Fibroblast of lung (primary cell): ENCODE data around the gene TAS1R2. TPM values are rescaled to one million over a fixed set of nuclear protein-coding genes. Genes with fewer than 3 reads are reported as not detected.

ENCODE experiments used
- DNase-seq, 2 donors: peaks; one replicate each; pipeline versions ENCODE4 v3.0.0 to v3.0.0-alpha.2; 2010; ENCODE audit warnings: low read depth in 2 of 2
- H2AFZ ChIP-seq: 2 replicates; pipeline ENCODE4 v1.5.1; 2012; ENCODE audit warnings: low read length, control low read depth, inconsistent platforms
- H3K27ac ChIP-seq: 2 replicates; pipeline ENCODE4 v1.5.1; 2011; ENCODE audit warnings: low read length, control low read depth; ENCODE audit not compliant: insufficient read depth
- H3K27me3 ChIP-seq: 2 replicates; pipeline ENCODE4 v1.5.1; 2011; ENCODE audit warnings: mild to moderate bottlenecking, low read length; ENCODE audit not compliant: control insufficient read depth, insufficient read depth
- H3K36me3 ChIP-seq: 2 replicates; pipeline ENCODE4 v1.5.1; 2011; ENCODE audit warnings: low read length; ENCODE audit not compliant: control insufficient read depth, insufficient read depth
- H3K4me1 ChIP-seq: 2 replicates; pipeline ENCODE4 v1.5.1; 2011; ENCODE audit warnings: low read length; ENCODE audit not compliant: control insufficient read depth, insufficient read depth; ENCODE audit errors: extremely low read depth
- H3K4me2 ChIP-seq: 2 replicates; pipeline ENCODE4 v1.5.1; 2011; ENCODE audit warnings: low read length, control low read depth; ENCODE audit not compliant: insufficient read depth; ENCODE audit errors: extremely low read depth
- H3K4me3 ChIP-seq, 4 experiments: fragments of 200-600 bp in 1 of 4; sonication (generic) in 1 of 4; replicated peaks in 1 of 4; 2 replicates each; pipeline ENCODE4 v1.5.1; 2011 to 2016; ENCODE audit warnings: low read length in 4 of 4, low read depth in 3 of 4, mild to moderate bottlenecking in 3 of 4, control low read depth in 2 of 4, inconsistent platforms in 1 of 4, mixed read lengths in 1 of 4; ENCODE audit not compliant: insufficient read depth in 1 of 4; ENCODE audit errors: control extremely low read depth in 1 of 4
- H3K79me2 ChIP-seq: 2 replicates; pipeline ENCODE4 v1.5.1; 2012; ENCODE audit warnings: mild to moderate bottlenecking, low read length, inconsistent platforms; ENCODE audit not compliant: control insufficient read depth, insufficient read depth
- H3K9ac ChIP-seq: 2 replicates; pipeline ENCODE4 v1.5.1; 2011; ENCODE audit warnings: mild to moderate bottlenecking, low read length, control low read depth; ENCODE audit not compliant: insufficient read depth
- H3K9me3 ChIP-seq: 2 replicates; pipeline ENCODE4 v1.5.1; 2012; ENCODE audit warnings: low read depth, low read length; ENCODE audit not compliant: control insufficient read depth, insufficient read depth
- H4K20me1 ChIP-seq: 2 replicates; pipeline ENCODE4 v1.5.1; 2011; ENCODE audit warnings: low read length; ENCODE audit not compliant: control insufficient read depth, insufficient read depth; ENCODE audit errors: extremely low read depth
- CTCF ChIP-seq, 2 donors: IDR thresholded peaks in 1 of 2; conservative IDR thresholded peaks in 1 of 2; 1 replicate in 1 of 2; 2 replicates in 1 of 2; pipeline ENCODE4 v1.5.1; 2011 to 2012; ENCODE audit warnings: low read length in 2 of 2, control low read depth in 1 of 2, inconsistent platforms in 1 of 2, low read depth in 1 of 2, mild to moderate bottlenecking in 1 of 2
- EZH2 ChIP-seq: IDR thresholded peaks from 2 replicates; pipeline ENCODE4 v1.5.1; 2012; ENCODE audit warnings: low read length, control low read depth, mild to moderate bottlenecking; ENCODE audit errors: missing control alignments
- polyA plus RNA-seq, 2 donors: library from polyadenylated mRNA; depleted of rRNA in 1 of 2; stranded (reverse) in 1 of 2; unstranded in 1 of 2; fragments of >200 nt; gene quantifications; 2 replicates each; pipeline ENCODE4 v1.2.1, GENCODE V29; 2011 to 2012; ENCODE audit warnings: missing spikeins in 1 of 2
- total RNA-seq: library from RNA; depleted of rRNA; stranded (reverse); fragments of >200 nt; gene quantifications from 2 replicates; pipeline ENCODE4 v1.2.1, GENCODE V29; 2014

The TAS1R2 gene
- total and polyA plus RNA-seq, 2 donors (not counting 1 experiment from before 2014, with no cell fraction given), result not detected

DNA sequence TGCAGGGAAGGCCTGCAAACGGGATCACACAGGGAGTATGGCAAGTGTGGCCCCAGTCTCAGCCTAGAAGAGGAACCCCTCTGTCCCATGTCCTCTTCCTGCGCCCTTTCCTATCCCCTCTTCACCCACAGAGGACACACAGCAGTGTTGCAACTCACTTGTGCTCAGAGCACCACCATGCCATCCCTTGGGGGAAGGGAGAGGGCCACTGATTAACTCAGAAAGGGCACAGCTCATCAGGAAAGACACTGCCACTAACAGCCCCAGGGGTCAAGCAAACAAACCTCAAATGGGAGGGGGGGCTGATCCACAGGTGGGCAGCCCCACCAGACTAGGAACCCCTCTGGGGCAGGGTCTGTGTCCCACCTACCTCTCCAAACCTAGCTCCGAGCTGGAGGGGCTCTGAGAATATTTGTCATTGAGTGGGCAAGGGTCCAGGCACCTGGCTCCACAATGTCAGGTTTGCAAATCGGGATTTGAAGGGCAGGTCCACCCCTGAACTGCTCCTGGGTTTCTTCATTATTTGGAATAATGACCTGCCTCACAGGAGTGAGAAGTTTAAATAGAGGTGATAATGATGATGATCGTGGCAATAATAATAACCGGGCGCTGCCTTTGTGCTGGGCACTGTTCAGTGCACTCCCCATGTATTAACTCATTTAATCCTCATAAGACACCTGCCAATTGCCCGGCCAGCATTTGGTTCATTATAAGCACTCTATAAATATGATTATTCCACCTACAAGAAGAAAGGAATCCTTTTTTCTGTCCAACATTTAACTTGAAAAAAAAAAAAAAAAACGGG lies 41.9 kb upstream of the TAS1R2 start:
- Histone ChIP-seq H3K4me3 (peak overlapping the region in 3 of 4 experiments; percentile 78 to 84 (median 84)), H3K9me3 (no peaks in the 10 kb centered on the region), H3K4me2 (peak overlapping the region; percentile 40), H3K4me1 (peaks cover 7% of the 10 kb centered on the region), H3K27ac (no peak overlapping the region), H4K20me1 (no peaks in the 10 kb centered on the region), H2AFZ (no peak overlapping the region), H3K27me3 (no peaks in the 10 kb centered on the region), H3K79me2 (no peaks in the 10 kb centered on the region), H3K36me3 (no peaks in the 10 kb centered on the region), H3K9ac (no peak overlapping the region)
- DNase-seq, result no peak
- TF ChIP-seq CTCF (conservative IDR thresholded peaks at IDR 0.05 in 1 of 2, IDR thresholded peaks at IDR 0.05 in 1 of 2; ENCODE audit: low read depth in 1 of 2, low read length in 2 of 2), result no peak
- no peak for TF ChIP-seq EZH2

GRCh38 chr1:18900303-18900841 lies 40.9 kb upstream of the TAS1R2 start:
- Histone ChIP-seq H2AFZ (no peak overlapping the region), H3K79me2 (no peaks in the 10 kb centered on the region), H3K4me3 (no peak overlapping the region), H3K4me2 (no peak overlapping the region), H3K9me3 (no peaks in the 10 kb centered on the region), H3K9ac (no peak overlapping the region), H3K36me3 (no peaks in the 10 kb centered on the region), H3K27ac (no peak overlapping the region), H4K20me1 (no peaks in the 10 kb centered on the region), H3K4me1 (peaks cover 7% of the 10 kb centered on the region), H3K27me3 (no peaks in the 10 kb centered on the region)
- TF ChIP-seq EZH2, result no peak
- no peak for TF ChIP-seq CTCF (conservative IDR thresholded peaks at IDR 0.05 in 1 of 2, IDR thresholded peaks at IDR 0.05 in 1 of 2; ENCODE audit: low read depth in 1 of 2, low read length in 2 of 2)
- peak in 1 of 2 donors; percentile 72 for DNase-seq

DNA sequence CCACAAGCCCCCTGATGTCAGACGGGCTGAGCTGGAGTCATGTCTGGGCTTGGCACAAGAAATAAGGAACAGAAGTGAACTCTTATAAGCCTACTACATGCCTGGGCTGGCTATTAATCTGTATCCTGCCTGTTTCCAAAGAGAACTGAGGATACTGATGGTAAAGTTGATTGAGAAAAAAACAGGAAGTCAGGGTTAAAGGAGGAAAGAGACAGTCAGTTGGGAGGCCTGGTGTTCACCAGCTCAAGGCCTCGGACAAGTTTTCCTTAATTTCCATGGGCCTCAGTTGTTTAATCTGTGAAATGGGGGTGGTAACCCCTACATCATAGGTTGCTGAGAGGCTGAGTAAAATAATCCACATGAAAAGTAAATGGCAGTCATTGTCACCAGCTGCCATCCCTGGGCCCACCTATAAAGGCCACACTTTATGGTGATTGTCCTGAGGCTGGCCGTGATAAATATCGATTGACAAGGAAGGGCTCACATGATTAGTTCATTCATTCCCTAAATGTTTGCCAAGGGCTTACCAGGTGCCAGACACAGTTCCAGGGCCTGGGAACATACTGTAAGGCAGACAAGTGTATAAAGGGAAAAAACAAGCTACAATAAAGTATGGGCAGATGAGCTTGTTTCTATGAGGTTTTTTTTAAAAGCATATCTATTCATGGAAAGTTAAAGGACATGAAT lies 40.0 kb upstream of the TAS1R2 start:
- Histone ChIP-seq H3K4me2 (no peak overlapping the region), H3K79me2 (no peaks in the 10 kb centered on the region), H3K9ac (no peak overlapping the region), H3K36me3 (no peaks in the 10 kb centered on the region), H3K4me1 (peaks cover 7% of the 10 kb centered on the region), H3K9me3 (no peaks in the 10 kb centered on the region), H3K4me3 (no peak overlapping the region), H4K20me1 (no peaks in the 10 kb centered on the region), H3K27ac (no peak overlapping the region), H3K27me3 (no peaks in the 10 kb centered on the region), H2AFZ (no peak overlapping the region)
- TF ChIP-seq EZH2 (no peak), CTCF (conservative IDR thresholded peaks at IDR 0.05 in 1 of 2, IDR thresholded peaks at IDR 0.05 in 1 of 2; ENCODE audit: low read depth in 1 of 2, low read length in 2 of 2) (no peak)
- no peak for DNase-seq
